ENCODE measurements around the gene ABCD3.

DNA sequence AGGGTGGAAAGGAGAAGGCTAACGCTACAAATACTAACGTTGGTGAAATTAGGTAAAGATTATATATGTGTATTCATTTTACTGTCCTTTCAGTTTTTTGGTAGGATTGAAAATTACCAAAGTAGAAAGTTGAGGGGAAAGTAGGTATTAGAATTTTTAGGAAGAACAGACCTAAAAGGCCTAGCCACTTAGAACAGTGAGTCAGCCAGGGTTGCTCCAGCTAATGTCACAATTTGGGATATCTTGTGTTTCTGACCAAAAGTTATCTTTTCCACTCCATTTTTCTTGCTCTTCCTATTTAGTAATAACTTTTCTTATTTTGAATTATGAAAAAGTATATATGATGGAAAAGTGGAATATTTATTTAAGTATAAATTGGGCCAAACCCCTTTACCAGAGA lies 83.2 kb downstream of the ABCD3 start:
- TF ChIP-seq BHLHE40 (IDR thresholded peaks at IDR 0.05; ENCODE audit: borderline replicate concordance), result no peak
- TF ChIP-seq HDGF (IDR thresholded peaks at IDR 0.05; ENCODE audit: borderline replicate concordance), result no peak
- TF ChIP-seq TARDBP (IDR thresholded peaks at IDR 0.05), result no peak
- TF ChIP-seq, protein P1, sequence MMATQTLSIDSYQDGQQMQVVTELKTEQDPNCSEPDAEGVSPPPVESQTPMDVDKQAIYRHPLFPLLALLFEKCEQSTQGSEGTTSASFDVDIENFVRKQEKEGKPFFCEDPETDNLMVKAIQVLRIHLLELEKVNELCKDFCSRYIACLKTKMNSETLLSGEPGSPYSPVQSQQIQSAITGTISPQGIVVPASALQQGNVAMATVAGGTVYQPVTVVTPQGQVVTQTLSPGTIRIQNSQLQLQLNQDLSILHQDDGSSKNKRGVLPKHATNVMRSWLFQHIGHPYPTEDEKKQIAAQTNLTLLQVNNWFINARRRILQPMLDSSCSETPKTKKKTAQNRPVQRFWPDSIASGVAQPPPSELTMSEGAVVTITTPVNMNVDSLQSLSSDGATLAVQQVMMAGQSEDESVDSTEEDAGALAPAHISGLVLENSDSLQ (IDR thresholded peaks at IDR 0.05), result no peak
- no peak for TF ChIP-seq FOXM1 (IDR thresholded peaks at IDR 0.05; ENCODE audit: borderline replicate concordance)

Data from HEK293T (cell line).